ENCODE results near the gene PHKG2. TPM values are rescaled to one million over a fixed set of nuclear protein-coding genes. Genes with fewer than 3 reads are reported as not detected.
A peak's percentile ranks its signal among the peaks of the same experiment; 100 is the strongest.

PHKG2 gene
- total RNA-seq, 4 donors from 2014 or later: 13.5 to 44.7 (median 25.8) TPM

GRCh38 chr16:30785126-30786106 is 37.2 kb downstream of the PHKG2 start:
- TF ChIP-seq CTCF (IDR thresholded peaks at IDR 0.05) (no peak), POLR2A (IDR thresholded peaks at IDR 0.05) (no peak)
- no peak overlapping the region for H3K27ac ChIP-seq

GRCh38 chr16:30786115-30786935 is 38.1 kb downstream of the PHKG2 start:
- Histone ChIP-seq H3K27me3 (no peaks in the 10 kb centered on the region), H3K36me3 (no peaks in the 10 kb centered on the region), H3K27ac (peak overlapping the region; percentile 84 to 90), H3K4me3 (peak overlapping the region; percentile 78 to 80), H3K4me1 (peaks cover 8 to 10% of the 10 kb centered on the region in 2 donors), H3K9me3 (no peaks in the 10 kb centered on the region)
- intact Hi-C loops (cut with DNase I; ENCODE audit: low total_unique reads): no loop called here
- TF ChIP-seq CTCF (IDR thresholded peaks at IDR 0.05) (no peak), POLR2A (IDR thresholded peaks at IDR 0.05) (no peak)
- peak in 1 of 2 donors; percentile 39 for DNase-seq

More at GRCh38 chr16:30785126-30786106, 37.2 kb downstream of the PHKG2 start:
- no peak for DNase-seq
- H3K4me1 ChIP-seq: peaks cover 8 to 10% of the 10 kb centered on the region in 2 donors
- no peaks in the 10 kb centered on the region for H3K27me3 ChIP-seq
- H3K4me3 ChIP-seq: peak overlapping the region; percentile 78 to 80
- intact Hi-C loops (cut with DNase I; ENCODE audit: low total_unique reads): no loop called here
- H3K9me3 ChIP-seq: no peaks in the 10 kb centered on the region
- H3K36me3 ChIP-seq: no peaks in the 10 kb centered on the region

GRCh38 chr16:30786936-30787612 is 38.8 kb downstream of the PHKG2 start, which contains the start of gene ZNF629:
Gene ZNF629 (minus strand): TSS chr16:30787205. CDS start chr16:30784482, 2,723 bp downstream.
- peak within 1 kb of the TSS; percentile 84 to 90 for H3K27ac ChIP-seq
- H3K36me3 ChIP-seq: no peaks in the 10 kb centered on the region
- no peaks in the 10 kb centered on the region for H3K27me3 ChIP-seq
- H3K4me3 ChIP-seq: peak within 1 kb of the TSS; percentile 78 to 80
- intact Hi-C loops (cut with DNase I; ENCODE audit: low total_unique reads): no loop called here
- H3K9me3 ChIP-seq: no peaks in the 10 kb centered on the region
- peaks cover 8 to 10% of the 10 kb centered on the region in 2 donors for H3K4me1 ChIP-seq
- DNase-seq: peak; percentile 71 to 73
- TF ChIP-seq POLR2A (IDR thresholded peaks at IDR 0.05) (no peak), CTCF (IDR thresholded peaks at IDR 0.05) (peak in 2 of 4 experiments; percentile 13 to 21)

- no peaks in the 10 kb centered on the region for H3K9me3 ChIP-seq
- no peaks in the 10 kb centered on the region for H3K36me3 ChIP-seq
- H3K27ac ChIP-seq: peak overlapping the region; percentile 84 to 90
- TF ChIP-seq POLR2A (IDR thresholded peaks at IDR 0.05) (no peak), CTCF (IDR thresholded peaks at IDR 0.05) (no peak)
- no peak for DNase-seq
- peak overlapping the region; percentile 78 to 80 for H3K4me3 ChIP-seq
- intact Hi-C loops (cut with DNase I; ENCODE audit: low total_unique reads): no loop called here
- H3K27me3 ChIP-seq: no peaks in the 10 kb centered on the region
- peaks cover 8 to 10% of the 10 kb centered on the region in 2 donors for H3K4me1 ChIP-seq
Observed at GRCh38 chr16:30787613-30788378, 39.6 kb downstream of the PHKG2 start.

Measured in uterus (tissue), 4 donors.